HCEC 1CT (cell line): ENCODE measurements around the gene NHEJ1.
A peak's percentile ranks its signal among the peaks of the same experiment; 100 is the strongest.
"Not testable (repeated sequence)": the region's sequence is repeated elsewhere in the genome, so short reads cannot be mapped to it uniquely, and the experiment has no call there.

Experiments
- DNase-seq: peaks from one replicate; pipeline ENCODE4 v3.0.0-alpha.2; 2017

NHEJ1 gene, protein sequence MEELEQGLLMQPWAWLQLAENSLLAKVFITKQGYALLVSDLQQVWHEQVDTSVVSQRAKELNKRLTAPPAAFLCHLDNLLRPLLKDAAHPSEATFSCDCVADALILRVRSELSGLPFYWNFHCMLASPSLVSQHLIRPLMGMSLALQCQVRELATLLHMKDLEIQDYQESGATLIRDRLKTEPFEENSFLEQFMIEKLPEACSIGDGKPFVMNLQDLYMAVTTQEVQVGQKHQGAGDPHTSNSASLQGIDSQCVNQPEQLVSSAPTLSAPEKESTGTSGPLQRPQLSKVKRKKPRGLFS

GRCh38 chr2:219160186-219161017, at the start of gene NHEJ1:
NHEJ1 (minus strand) TSS chr2:219160815; CDS start chr2:219158362, 2,453 bp downstream.
- peak; percentile 92 for DNase-seq

- no peak for DNase-seq
These were observed 48.9 kb upstream of the NHEJ1 start for GRCh38 chr2:219209236-219210195.

DNA sequence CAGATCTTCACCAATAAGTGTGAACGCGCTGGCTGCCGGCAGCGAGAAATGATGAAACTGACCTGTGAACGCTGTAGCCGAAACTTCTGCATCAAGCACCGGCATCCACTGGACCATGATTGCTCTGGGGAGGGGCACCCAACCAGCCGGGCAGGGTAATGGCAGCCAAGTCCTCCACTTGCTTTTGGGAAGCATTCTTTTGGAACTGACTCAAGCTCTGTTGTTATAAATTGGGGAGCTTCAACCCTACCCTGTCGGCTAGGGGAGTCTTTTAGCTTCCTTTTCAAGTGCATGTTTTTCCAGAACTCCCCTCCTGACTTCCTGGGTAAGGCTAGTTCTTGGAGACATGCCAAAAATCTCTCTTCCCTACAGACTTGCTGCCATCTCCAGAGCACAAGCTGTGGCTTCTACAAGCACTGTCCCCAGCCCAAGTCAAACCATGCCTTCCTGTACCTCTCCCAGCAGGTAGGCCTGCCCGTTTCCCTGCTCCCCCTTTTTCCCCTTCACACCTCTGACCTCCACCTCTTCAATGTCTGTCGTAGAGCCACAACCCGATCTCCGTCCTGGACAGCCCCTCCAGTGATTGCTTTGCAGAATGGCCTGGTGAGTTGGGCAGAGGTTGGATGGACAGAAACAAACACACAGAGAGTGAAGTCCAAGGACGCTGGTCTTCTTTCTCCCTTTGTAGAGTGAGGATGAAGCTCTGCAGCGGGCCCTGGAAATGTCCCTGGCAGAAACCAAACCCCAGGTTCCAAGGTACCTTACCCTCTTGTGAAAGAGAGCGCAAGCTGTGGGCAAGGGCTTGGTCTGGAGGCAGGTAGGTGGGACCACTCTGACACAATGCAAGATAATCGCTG, 47.5 kb upstream of the NHEJ1 start:
- peak; percentile 53 for DNase-seq

- no peak for DNase-seq
These were observed 46.7 kb upstream of the NHEJ1 start for GRCh38 chr2:219207134-219207883.

DNA sequence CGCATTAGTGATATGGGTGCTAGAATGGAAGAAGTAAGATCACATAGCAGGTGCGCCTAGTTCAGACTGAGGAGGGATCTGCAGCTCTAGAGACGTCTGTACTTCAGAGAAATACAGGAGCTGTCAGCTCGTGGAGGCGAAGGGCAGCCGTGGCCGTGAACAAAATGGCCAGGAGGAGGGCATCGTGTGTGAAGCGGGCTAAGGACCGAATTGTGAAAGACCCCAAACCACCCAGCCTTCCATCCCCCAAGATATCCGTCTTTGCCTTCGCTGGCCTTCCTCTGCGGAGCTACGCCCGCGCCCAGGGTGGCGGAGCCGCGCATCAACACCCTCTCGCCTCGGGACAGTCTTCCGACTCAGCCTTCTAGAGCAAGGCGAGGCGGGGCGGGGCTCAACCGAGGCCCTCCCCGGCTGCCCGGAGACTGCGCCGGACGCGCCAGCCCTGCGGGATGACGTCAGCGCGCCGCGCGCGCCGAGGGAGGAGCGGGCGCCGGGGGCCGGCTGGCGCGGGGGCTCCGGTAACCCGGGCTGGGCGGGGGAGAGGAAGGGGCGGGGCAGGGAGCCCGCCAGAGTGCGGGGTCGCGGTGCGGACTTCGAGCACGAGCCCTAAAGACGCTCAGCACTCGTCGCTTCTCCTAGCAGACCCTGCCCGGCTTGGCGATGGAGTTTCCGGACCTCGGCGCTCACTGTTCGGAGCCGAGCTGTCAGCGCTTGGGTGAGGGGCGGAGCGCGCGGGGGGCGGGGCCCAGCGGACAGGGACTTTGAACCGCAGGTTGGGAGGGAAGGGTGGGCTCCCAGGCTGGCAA, 45.9 kb upstream of the NHEJ1 start, which contains the start of gene ZFAND2B:
Gene ZFAND2B (plus strand): TSS at position 455 of the 806 bp plus-strand sequence. CDS start 206 bp downstream, at position 661.
- DNase-seq, result peak; percentile 90

DNA sequence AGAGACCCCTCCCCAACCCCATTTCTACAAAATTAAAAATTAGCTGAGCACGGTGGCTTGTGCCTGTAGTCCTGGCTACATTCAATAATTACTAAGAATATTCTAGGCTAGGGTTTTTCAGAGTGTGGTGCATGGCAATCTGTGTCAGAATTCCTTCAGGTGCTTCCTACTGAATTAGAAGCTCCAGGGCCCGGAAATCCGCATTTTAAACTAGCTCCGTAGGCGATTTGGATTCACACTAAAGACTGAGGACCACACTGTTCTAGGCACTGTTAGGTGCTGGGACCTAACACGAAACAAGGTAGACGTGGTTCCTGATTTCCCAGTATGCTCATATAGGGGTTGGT, 45.3 kb upstream of the NHEJ1 start:
- DNase-seq, result no peak

DNA sequence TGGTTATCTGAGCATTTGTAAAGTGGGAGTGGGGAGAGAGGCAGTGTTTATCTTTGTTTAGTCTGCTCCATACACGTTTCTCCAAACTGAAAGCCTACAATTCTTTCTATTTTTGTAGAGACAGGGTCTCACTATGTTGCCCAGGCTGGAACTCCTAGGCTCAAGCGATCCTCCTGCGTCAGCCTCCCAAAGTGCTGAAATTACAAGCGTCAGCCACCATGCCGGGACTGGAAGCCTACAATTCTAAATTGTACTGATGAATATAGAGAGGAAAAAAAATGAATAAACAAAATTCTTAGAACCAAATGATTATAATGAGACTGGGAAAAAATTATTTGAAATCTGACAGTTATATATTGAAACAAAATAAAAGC, 44.5 kb upstream of the NHEJ1 start:
- DNase-seq, result no peak

DNA sequence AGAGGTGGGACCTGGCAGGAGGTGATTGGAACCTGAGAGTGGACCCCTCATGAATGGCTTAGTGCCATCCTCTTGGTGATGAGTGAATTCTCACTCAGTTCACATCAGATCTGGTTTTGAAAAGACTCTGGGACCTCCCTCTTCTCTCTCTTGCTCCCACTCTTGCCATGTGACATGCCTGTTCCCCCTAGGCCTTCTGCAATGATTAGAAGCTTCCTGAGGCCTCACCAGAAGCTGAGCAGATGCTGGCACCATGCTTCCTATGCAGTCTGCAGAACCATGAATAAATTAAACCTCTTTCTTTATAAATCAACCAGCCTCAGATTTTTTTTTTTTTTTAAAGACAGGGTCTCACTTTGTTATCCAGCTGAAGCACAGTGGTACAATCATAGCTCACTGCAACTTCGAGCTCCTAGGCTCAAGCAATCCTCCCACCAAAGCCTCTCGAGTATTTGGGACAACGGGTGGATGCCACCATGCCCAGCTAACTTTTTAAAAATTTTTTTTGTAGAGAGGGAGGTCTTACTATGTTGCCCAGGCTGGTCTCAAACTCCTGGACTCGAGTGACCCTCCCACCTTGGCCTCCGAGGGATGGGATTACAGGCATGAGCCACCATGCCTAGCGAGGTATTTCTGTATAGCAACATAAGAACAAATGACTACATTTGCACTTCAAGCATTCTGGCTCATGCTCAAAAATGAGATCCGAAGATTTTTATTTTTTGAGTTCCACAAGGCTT, 44.0 kb upstream of the NHEJ1 start:
- no peak for DNase-seq

DNA sequence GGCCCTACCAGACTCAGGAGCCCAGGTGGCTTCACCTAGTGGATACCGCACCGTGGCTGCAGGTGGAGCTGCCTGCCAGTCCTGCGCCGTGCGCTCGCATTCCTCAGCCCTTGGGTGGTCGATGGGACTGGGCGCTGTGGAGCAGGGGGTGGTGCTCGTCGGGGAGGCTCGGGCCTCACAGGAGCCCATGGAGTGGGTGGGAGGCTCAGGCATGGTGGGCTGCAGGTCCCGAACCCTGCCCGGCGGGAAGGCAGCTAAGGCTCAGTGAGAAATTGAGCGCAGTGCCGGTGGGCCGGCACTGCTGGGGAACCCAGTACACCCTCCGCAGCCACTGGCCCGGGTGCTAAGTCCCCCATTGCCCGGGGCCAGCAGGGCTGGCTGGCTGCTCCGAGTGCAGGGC, 40.7 kb upstream of the NHEJ1 start:
- DNase-seq, result not testable (repeated sequence)

GRCh38 chr2:219200502-219201326, 40.1 kb upstream of the NHEJ1 start:
- not testable (repeated sequence) for DNase-seq

DNA sequence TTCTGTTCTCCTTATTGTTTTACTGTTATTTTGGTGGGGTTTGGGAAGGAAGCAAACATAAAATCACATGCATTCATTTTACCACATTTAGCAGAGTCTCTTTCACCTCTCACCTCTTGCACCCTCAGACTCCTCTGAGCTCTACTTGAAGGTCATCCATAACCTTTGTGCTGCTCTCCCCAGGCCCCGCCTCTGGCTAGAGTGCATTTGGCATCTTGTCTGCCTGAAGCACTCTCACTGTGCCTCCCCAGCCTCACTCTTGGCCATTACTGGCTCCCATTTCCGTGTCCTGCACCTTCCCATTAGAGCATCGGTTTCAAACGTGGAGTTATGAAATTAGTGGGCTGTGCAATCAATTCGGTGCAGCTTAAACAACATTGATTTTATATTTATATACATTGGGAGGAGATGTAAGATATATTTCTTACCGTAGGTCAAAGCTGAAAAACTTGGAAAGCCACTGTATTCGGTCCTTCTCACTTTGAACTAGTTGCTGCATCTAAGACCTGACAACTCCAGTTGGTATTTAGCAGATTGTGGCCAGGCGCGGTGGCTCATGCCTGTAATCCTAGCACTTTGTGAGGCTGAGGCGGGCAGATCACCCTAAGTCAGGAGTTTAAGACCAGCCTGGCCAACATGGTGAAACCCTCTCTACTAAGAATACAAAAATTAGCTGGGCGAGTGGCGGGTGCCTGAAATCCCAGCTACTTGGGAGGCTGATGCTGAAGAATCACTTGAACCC, 39.0 kb upstream of the NHEJ1 start:
- no peak for DNase-seq

DNA sequence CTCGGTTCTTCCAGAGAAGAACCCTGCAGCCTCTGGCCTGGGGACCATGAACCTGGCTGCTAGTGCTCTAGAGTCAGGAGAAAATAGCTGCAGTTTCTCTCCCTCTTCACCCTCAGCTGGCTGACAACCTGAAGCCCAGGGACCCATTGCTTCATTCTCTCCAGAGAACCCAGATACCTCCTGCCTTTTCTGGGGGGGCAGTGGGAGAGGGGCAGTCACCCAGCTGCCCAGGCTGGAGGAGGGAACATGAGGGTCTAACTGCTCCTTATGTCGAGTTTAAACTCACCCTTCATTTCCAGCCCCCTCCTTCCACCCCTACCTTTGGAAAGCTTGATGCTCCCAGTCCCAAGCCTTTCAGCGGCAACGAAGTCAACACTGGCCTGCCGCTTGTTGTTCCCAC, 38.4 kb upstream of the NHEJ1 start:
- DNase-seq, result no peak

DNA sequence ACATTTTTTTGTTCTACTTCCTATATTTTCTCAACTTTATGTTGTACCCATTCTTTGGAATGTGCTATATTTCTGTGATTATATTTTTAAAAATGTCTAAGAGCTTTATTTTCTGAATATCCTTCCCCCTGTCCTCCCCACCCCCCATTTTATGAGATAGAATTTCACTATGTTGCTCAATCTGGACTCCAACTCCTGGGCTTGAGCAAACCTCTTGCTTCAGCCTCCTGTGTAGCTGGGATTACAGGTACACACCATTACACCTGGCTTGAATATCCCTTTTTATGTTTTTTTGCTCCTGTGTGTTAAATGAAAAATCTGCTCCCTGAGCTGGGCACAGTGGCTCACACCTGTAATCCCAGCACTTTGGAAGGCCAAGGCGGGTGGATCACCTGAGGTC, 36.8 kb upstream of the NHEJ1 start:
- no peak for DNase-seq

GRCh38 chr2:219186754-219187456, 26.3 kb upstream of the NHEJ1 start:
- no peak for DNase-seq

- no peak for DNase-seq
These were observed 23.5 kb upstream of the NHEJ1 start for GRCh38 chr2:219184121-219184520.

GRCh38 chr2:219183151-219183772, 22.6 kb upstream of the NHEJ1 start:
- DNase-seq, result no peak
